H9 (cell line): ENCODE measurements around the gene LRRC38. TPM values are rescaled to one million over a fixed set of nuclear protein-coding genes. Genes with fewer than 3 reads are reported as not detected.

Source experiments
- DNase-seq: peaks from one replicate; pipeline ENCODE4 v3.0.0-alpha.2; 2017
- H2AFZ ChIP-seq: one replicate; pipeline ENCODE4 v1.6.1; 2013; ENCODE audit warnings: mild to moderate bottlenecking, low read length, control low read depth, moderate library complexity
- H2AK5ac ChIP-seq: 2 replicates; pipeline ENCODE4 v1.6.1; 2013; ENCODE audit warnings: low read length, control low read depth, mixed read lengths; ENCODE audit not compliant: insufficient read length
- H2BK120ac ChIP-seq: one replicate; pipeline ENCODE4 v1.6.1; 2013; ENCODE audit warnings: low read depth, mild to moderate bottlenecking, low read length, control low read depth, inconsistent platforms; ENCODE audit not compliant: poor library complexity, severe bottlenecking
- H2BK12ac ChIP-seq: 2 replicates; pipeline ENCODE4 v1.6.1; 2013; ENCODE audit warnings: low read length, control low read depth, mixed read lengths, low read depth; ENCODE audit not compliant: insufficient read length
- H2BK15ac ChIP-seq: 2 replicates; pipeline ENCODE4 v1.6.1; 2013; ENCODE audit warnings: low read depth, low read length, control low read depth
- H2BK20ac ChIP-seq: one replicate; pipeline ENCODE4 v1.6.1; 2013; ENCODE audit warnings: low read depth, mild to moderate bottlenecking, low read length, control low read depth, inconsistent platforms; ENCODE audit not compliant: poor library complexity, severe bottlenecking
- H2BK5ac ChIP-seq: 2 replicates; pipeline ENCODE4 v1.6.1; 2013; ENCODE audit warnings: low read length, control low read depth, mixed read lengths; ENCODE audit not compliant: insufficient read length
- H3K14ac ChIP-seq: 2 replicates; pipeline ENCODE4 v1.6.1; 2013; ENCODE audit warnings: low read length, control low read depth; ENCODE audit not compliant: insufficient read depth
- H3K18ac ChIP-seq: 2 replicates; pipeline ENCODE4 v1.6.1; 2013; ENCODE audit warnings: low read depth, mild to moderate bottlenecking, mixed read lengths, low read length, control low read depth; ENCODE audit not compliant: insufficient read length
- H3K23ac ChIP-seq: 2 replicates; pipeline ENCODE4 v1.6.1; 2013; ENCODE audit warnings: low read length, control low read depth, mixed read lengths, low read depth; ENCODE audit not compliant: insufficient read length
- H3K23me2 ChIP-seq: 2 replicates; pipeline ENCODE4 v1.6.1; 2013; ENCODE audit warnings: low read depth, mild to moderate bottlenecking, mixed read lengths, low read length, control low read depth; ENCODE audit not compliant: insufficient read length, poor library complexity, severe bottlenecking
- H3K27ac ChIP-seq: 2 replicates; pipeline ENCODE4 v1.5.1; 2013; ENCODE audit warnings: low read length, control low read depth, mixed read lengths, low read depth; ENCODE audit not compliant: insufficient read length
- H3K27me3 ChIP-seq: 2 replicates; pipeline ENCODE4 v1.6.1; 2013; ENCODE audit warnings: low read length, control low read depth, inconsistent platforms; ENCODE audit not compliant: insufficient read depth
- H3K4ac ChIP-seq: 2 replicates; pipeline ENCODE4 v1.6.1; 2013; ENCODE audit warnings: low read depth, mild to moderate bottlenecking, control low read depth, inconsistent platforms, low read length, moderate library complexity
- H3K4me1 ChIP-seq: 2 replicates; pipeline ENCODE4 v1.6.1; 2013; ENCODE audit warnings: low read length, control low read depth, inconsistent platforms; ENCODE audit not compliant: insufficient read depth
- H3K4me2 ChIP-seq: 2 replicates; pipeline ENCODE4 v1.6.1; 2013; ENCODE audit warnings: low read length, control low read depth, mixed read lengths; ENCODE audit not compliant: insufficient read length, insufficient read depth
- H3K56ac ChIP-seq: 2 replicates; pipeline ENCODE4 v1.6.1; 2013; ENCODE audit warnings: low read depth, mild to moderate bottlenecking, mixed read lengths, low read length, control low read depth; ENCODE audit not compliant: insufficient read length
- H3K79me1 ChIP-seq: 2 replicates; pipeline ENCODE4 v1.6.1; 2013; ENCODE audit warnings: low read depth, mild to moderate bottlenecking, moderate library complexity, low read length, control low read depth, inconsistent platforms; ENCODE audit not compliant: insufficient read depth, poor library complexity, severe bottlenecking
- H3K79me2 ChIP-seq: 2 replicates; pipeline ENCODE4 v1.6.1; 2013; ENCODE audit warnings: low read length, control low read depth, inconsistent platforms; ENCODE audit not compliant: insufficient read depth
- H3K9ac ChIP-seq: 2 replicates; pipeline ENCODE4 v1.6.1; 2013; ENCODE audit warnings: low read length, control low read depth, mixed read lengths; ENCODE audit not compliant: insufficient read length; ENCODE audit errors: extremely low read depth
- H3K9me3 ChIP-seq: one replicate; pipeline ENCODE4 v1.6.1; 2013; ENCODE audit warnings: low read depth, low read length, inconsistent platforms; ENCODE audit not compliant: control insufficient read depth
- H3T11ph ChIP-seq: one replicate; pipeline ENCODE4 v1.6.1; 2013; ENCODE audit warnings: mild to moderate bottlenecking, low read length, control low read depth, inconsistent platforms
- H4K20me1 ChIP-seq: one replicate; pipeline ENCODE4 v1.6.1; 2013; ENCODE audit not compliant: control insufficient read depth, insufficient read length, insufficient read depth
- H4K5ac ChIP-seq: 2 replicates; pipeline ENCODE4 v1.6.1; 2013; ENCODE audit warnings: low read depth, mild to moderate bottlenecking, mixed read lengths, low read length, control low read depth; ENCODE audit not compliant: insufficient read length
- H4K8ac ChIP-seq: replicated peaks from 2 replicates; pipeline ENCODE4 v1.6.1; 2013; ENCODE audit warnings: low read length, control low read depth, mixed read lengths, low read depth; ENCODE audit not compliant: insufficient read length
- H4K91ac ChIP-seq: 2 replicates; pipeline ENCODE4 v1.6.1; 2013; ENCODE audit warnings: low read depth, mild to moderate bottlenecking, moderate library complexity, mixed read lengths, low read length, control low read depth; ENCODE audit not compliant: insufficient read length
- H3K27ac Mint-ChIP-seq, 3 experiments: 2 replicates in 2 of 3; 3 replicates in 1 of 3; pipeline ENCODE4 v1.8.0; 2020 to 2021; ENCODE audit warnings: mixed read lengths in 3 of 3, mild to moderate bottlenecking in 1 of 3, moderate library complexity in 1 of 3
- H3K27me3 Mint-ChIP-seq: 2 replicates; pipeline ENCODE4 v1.8.0; 2021; ENCODE audit warnings: low read depth, mild to moderate bottlenecking, moderate library complexity, mixed read lengths
- H3K36me3 Mint-ChIP-seq, 3 experiments: 2 replicates in 2 of 3; 3 replicates in 1 of 3; pipeline ENCODE4 v1.8.0; 2020 to 2021; ENCODE audit warnings: low read depth in 3 of 3, mixed read lengths in 3 of 3; ENCODE audit not compliant: insufficient read depth in 1 of 3
- H3K4me1 Mint-ChIP-seq, 2 experiments: 2 replicates each; pipeline ENCODE4 v1.8.0; 2020; ENCODE audit warnings: mixed read lengths in 2 of 2
- H3K4me3 Mint-ChIP-seq, 2 experiments: 2 replicates in 1 of 2; 3 replicates in 1 of 2; pipeline ENCODE4 v1.8.0; 2020 to 2021; ENCODE audit warnings: mild to moderate bottlenecking in 2 of 2, mixed read lengths in 2 of 2, moderate library complexity in 1 of 2
- H3K9me3 Mint-ChIP-seq, 2 experiments: 2 replicates in 1 of 2; 3 replicates in 1 of 2; pipeline ENCODE4 v1.8.0; 2020; ENCODE audit warnings: mild to moderate bottlenecking in 2 of 2, mixed read lengths in 2 of 2, moderate library complexity in 1 of 2
- whole genome bisulfite sequencing: extraction: QIAGEN DNeasy Blood & Tissue Kit; methylation state at CpG from one replicate; pipeline ENCODE4 v1.1.7; 2013; ENCODE audit warnings: missing lambda C conversion rate, low lambda C conversion rate, mixed read lengths; ENCODE audit not compliant: insufficient read length; ENCODE audit errors: extremely low coverage; 5-methylcytosine and 5-hydroxymethylcytosine counted together
- total RNA-seq: library from RNA; stranded (reverse); gene quantifications from 2 replicates; pipeline ENCODE4 v1.2.1, GENCODE V29; 2021
- TF ChIP-seq, protein P1 (sequence below): fragments of 200-600 bp; sonication (generic); conservative IDR thresholded peaks from 3 replicates; pipeline ENCODE4 v1.8.0; 2021; ENCODE audit warnings: antibody characterized with exemption, mild to moderate bottlenecking

The LRRC38 gene
- total RNA-seq, 1 experiment from 2014 or later, result 0.72 TPM

- Mint-ChIP-seq H3K9me3 (peaks cover 0 to 86% of the 10 kb centered on the region in 2 experiments; a peak in 3 of 5 replicates), H3K4me1 (no peaks in the 10 kb centered on the region), H3K36me3 (peaks cover 0 to 12% (median 3%) of the 10 kb centered on the region in 3 experiments; a peak in 2 of 7 replicates), H3K4me3 (no peak overlapping the region), H3K27ac (no peak overlapping the region), H3K27me3 (peaks cover 4% of the 10 kb centered on the region)
- Histone ChIP-seq H3K9me3 (peaks cover 16% of the 10 kb centered on the region), H3K4me1 (no peaks in the 10 kb centered on the region), H3K27me3 (no peaks in the 10 kb centered on the region; the same call in 1 of the 2 replicates), H3K79me2 (no peaks in the 10 kb centered on the region), H2AK5ac (no peak overlapping the region), H2BK15ac (no peak overlapping the region), H4K5ac (no peak overlapping the region), H4K8ac (no peak overlapping the region), H3K23ac (no peak overlapping the region), H4K91ac (no peak overlapping the region), H3K23me2 (no peaks in the 10 kb centered on the region), H3K79me1 (no peaks in the 10 kb centered on the region), H3K4me2 (no peak overlapping the region), H3K4ac (no peak overlapping the region), H2AFZ (no peak overlapping the region), H3K9ac (no peak overlapping the region), H2BK5ac (no peak overlapping the region), H2BK120ac (no peak overlapping the region), H3K14ac (no peak overlapping the region), H2BK20ac (no peak overlapping the region), H3T11ph (no peak overlapping the region), H3K18ac (no peak overlapping the region), H2BK12ac (no peak overlapping the region), H3K27ac (no peak overlapping the region), H3K56ac (no peak overlapping the region), H4K20me1 (no peaks in the 10 kb centered on the region)
- DNase-seq, result no peak
- no CpG with 5 or more reads among the region's 2 CpGs for WGBS
- TF ChIP-seq, protein P1, sequence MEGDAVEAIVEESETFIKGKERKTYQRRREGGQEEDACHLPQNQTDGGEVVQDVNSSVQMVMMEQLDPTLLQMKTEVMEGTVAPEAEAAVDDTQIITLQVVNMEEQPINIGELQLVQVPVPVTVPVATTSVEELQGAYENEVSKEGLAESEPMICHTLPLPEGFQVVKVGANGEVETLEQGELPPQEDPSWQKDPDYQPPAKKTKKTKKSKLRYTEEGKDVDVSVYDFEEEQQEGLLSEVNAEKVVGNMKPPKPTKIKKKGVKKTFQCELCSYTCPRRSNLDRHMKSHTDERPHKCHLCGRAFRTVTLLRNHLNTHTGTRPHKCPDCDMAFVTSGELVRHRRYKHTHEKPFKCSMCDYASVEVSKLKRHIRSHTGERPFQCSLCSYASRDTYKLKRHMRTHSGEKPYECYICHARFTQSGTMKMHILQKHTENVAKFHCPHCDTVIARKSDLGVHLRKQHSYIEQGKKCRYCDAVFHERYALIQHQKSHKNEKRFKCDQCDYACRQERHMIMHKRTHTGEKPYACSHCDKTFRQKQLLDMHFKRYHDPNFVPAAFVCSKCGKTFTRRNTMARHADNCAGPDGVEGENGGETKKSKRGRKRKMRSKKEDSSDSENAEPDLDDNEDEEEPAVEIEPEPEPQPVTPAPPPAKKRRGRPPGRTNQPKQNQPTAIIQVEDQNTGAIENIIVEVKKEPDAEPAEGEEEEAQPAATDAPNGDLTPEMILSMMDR, result no peak
Observed at GRCh38 chr1:13461977-13462376, 51.8 kb downstream of the LRRC38 start.
